Glutamatergic neuron (in vitro differentiated cells): ENCODE results near the gene MORC3. TPM values are rescaled to one million over a fixed set of nuclear protein-coding genes. Genes with fewer than 3 reads are reported as not detected.

Source experiments
- DNase-seq: peaks from one replicate; pipeline ENCODE4 v3.0.0; 2022
- H3K27ac Mint-ChIP-seq: one replicate; pipeline ENCODE4 v1.8.0; 2020; ENCODE audit warnings: mild to moderate bottlenecking, mixed read lengths, inconsistent platforms; ENCODE audit not compliant: unreplicated experiment
- H3K27me3 Mint-ChIP-seq: one replicate; pipeline ENCODE4 v1.8.0; 2020; ENCODE audit warnings: mild to moderate bottlenecking, moderate library complexity, mixed read lengths, inconsistent platforms; ENCODE audit not compliant: unreplicated experiment
- H3K36me3 Mint-ChIP-seq: one replicate; pipeline ENCODE4 v1.8.0; 2020; ENCODE audit warnings: mild to moderate bottlenecking, mixed read lengths, inconsistent platforms; ENCODE audit not compliant: unreplicated experiment
- H3K4me1 Mint-ChIP-seq: one replicate; pipeline ENCODE4 v1.8.0; 2020; ENCODE audit warnings: mild to moderate bottlenecking, low read depth, mixed read lengths, inconsistent platforms; ENCODE audit not compliant: unreplicated experiment
- H3K4me3 Mint-ChIP-seq: one replicate; pipeline ENCODE4 v1.8.0; 2020; ENCODE audit warnings: mild to moderate bottlenecking, mixed read lengths, inconsistent platforms; ENCODE audit not compliant: unreplicated experiment
- H3K9me3 Mint-ChIP-seq: one replicate; pipeline ENCODE4 v1.8.0; 2020; ENCODE audit warnings: mild to moderate bottlenecking, moderate library complexity, mixed read lengths, inconsistent platforms; ENCODE audit not compliant: unreplicated experiment
- CTCF ChIP-seq: fragments of 200-600 bp; sonication (generic); IDR thresholded peaks from one replicate; pipeline ENCODE4 v1.5.0; 2021; ENCODE audit not compliant: partially characterized antibody, unreplicated experiment
- total RNA-seq: library from RNA; stranded (reverse); fragmentation: NEBNext Ultra II Directional; extraction: Animal tissue kit (Norgen Biotek cat#: 25700); gene quantifications from one replicate; pipeline ENCODE4 v1.2.1, GENCODE V29; 2021; ENCODE audit not compliant: unreplicated experiment

MORC3 gene
- total RNA-seq, 1 donor from 2014 or later, result 34.7 TPM

GRCh38 chr21:36344931-36345330 lies 24.9 kb downstream of the MORC3 start:
- H3K27me3 Mint-ChIP-seq, result peaks cover 2% of the 10 kb centered on the region

DNA sequence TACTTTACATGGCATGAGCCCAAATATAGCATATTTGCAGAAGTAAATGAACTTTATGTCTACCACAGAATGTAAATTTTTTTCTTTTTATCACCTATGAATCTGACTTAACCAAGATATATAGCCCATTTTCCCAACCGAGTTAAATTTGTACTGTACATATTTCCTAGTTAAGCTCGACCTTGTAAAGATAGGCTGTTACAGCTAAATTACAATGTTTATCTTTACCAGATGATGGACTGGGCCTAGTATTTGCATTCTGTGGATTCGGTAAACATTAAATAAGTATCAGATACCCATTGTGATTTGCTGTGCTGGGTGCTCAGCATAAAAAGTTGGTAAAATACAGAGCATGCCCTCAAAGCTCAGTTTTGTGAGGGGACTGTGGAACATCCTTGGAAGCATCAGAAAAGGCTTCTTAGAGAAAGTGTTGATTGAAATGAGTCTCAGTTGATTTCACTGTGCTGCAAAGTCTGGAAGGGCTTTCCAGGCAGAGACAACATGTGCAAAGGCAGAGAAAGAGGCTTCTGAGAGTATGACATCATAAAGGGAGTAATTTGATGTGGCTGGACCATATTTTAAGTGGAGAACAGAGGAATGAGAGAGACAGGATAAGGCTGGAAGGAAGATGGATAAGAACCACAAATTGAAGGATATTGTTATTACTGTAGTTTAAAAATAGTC lies 27.4 kb downstream of the MORC3 start:
- no peaks in the 10 kb centered on the region for H3K4me1 Mint-ChIP-seq
- no peaks in the 10 kb centered on the region for H3K36me3 Mint-ChIP-seq
- H3K9me3 Mint-ChIP-seq, result peaks cover 2% of the 10 kb centered on the region
- peaks cover 2% of the 10 kb centered on the region for H3K27me3 Mint-ChIP-seq
- TF ChIP-seq CTCF, result no peak
- DNase-seq, result no peak
- H3K4me3 Mint-ChIP-seq, result no peak overlapping the region
- H3K27ac Mint-ChIP-seq, result no peak overlapping the region

More at GRCh38 chr21:36344931-36345330, 24.9 kb downstream of the MORC3 start:
- DNase-seq, result no peak
- H3K9me3 Mint-ChIP-seq, result peaks cover 2% of the 10 kb centered on the region
- no peak overlapping the region for H3K27ac Mint-ChIP-seq
- no peak for TF ChIP-seq CTCF
- H3K4me3 Mint-ChIP-seq, result no peak overlapping the region
- no peaks in the 10 kb centered on the region for H3K4me1 Mint-ChIP-seq
- H3K36me3 Mint-ChIP-seq, result no peaks in the 10 kb centered on the region

- no peak overlapping the region for H3K27ac Mint-ChIP-seq
- no peak overlapping the region for H3K4me3 Mint-ChIP-seq
These were observed 27.9 kb downstream of the MORC3 start for GRCh38 chr21:36347962-36348328.

DNA sequence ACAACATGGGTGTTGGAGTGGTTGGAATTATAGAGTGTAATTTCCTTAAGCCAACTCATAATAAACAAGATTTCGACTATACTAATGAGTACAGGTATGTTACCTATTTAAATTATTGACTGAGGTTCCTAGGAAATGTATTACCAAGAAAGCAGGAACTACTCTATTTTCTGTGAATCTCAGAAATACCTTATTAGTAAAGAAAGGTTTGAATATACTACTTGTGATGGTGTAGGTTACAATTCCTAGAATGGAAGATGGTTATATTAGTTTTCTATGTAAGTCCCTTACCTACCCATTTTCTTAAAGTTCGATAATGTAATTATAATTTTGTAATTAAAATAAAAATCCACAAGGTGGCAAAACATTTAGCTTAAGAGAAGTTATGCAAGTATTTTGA lies 29.3 kb downstream of the MORC3 start:
- Mint-ChIP-seq H3K4me1 (no peaks in the 10 kb centered on the region), H3K27ac (no peak overlapping the region), H3K36me3 (no peaks in the 10 kb centered on the region), H3K9me3 (peaks cover 2% of the 10 kb centered on the region), H3K27me3 (peaks cover 2% of the 10 kb centered on the region), H3K4me3 (no peak overlapping the region)
- no peak for TF ChIP-seq CTCF
- DNase-seq, result no peak

More at GRCh38 chr21:36347962-36348328, 27.9 kb downstream of the MORC3 start:
- Mint-ChIP-seq H3K4me1 (no peaks in the 10 kb centered on the region), H3K9me3 (peaks cover 2% of the 10 kb centered on the region), H3K27me3 (peaks cover 2% of the 10 kb centered on the region), H3K36me3 (no peaks in the 10 kb centered on the region)
- DNase-seq, result no peak
- no peak for TF ChIP-seq CTCF

DNA sequence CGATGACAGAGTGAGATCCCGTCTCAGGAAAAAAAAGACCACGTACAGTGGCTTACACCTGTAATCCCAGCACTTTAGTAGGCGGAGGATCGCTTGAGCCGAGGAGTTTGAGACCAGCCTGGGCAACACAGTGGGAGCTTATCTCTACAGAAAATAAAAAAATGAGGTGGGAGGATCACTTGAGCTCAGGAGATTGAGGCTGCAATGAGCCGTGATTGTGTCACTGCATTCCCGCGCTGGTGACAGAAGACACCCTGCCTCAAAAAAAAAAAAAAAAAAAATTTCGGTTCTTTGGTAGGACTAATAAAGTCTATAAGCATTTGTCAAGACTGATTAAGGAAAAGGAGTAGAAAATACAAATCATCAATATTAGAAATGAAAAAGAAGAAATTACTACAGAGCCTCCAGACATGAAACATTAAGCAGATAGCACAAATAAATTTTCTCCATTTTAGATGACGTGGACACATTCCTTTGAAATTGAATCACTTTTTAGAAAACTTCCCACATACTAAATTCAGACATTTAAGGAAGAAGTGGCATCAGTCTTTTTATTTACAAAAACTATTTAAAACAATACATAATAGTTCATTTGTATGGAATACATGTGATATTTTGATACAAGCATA lies 30.4 kb downstream of the MORC3 start:
- H3K27ac Mint-ChIP-seq, result no peak overlapping the region
- no peak for TF ChIP-seq CTCF
- no peaks in the 10 kb centered on the region for H3K36me3 Mint-ChIP-seq
- H3K4me1 Mint-ChIP-seq, result no peaks in the 10 kb centered on the region
- H3K4me3 Mint-ChIP-seq, result no peak overlapping the region
- DNase-seq, result no peak
- peaks cover 2% of the 10 kb centered on the region for H3K9me3 Mint-ChIP-seq
- peaks cover 2% of the 10 kb centered on the region for H3K27me3 Mint-ChIP-seq
